Vagina (tissue), 2 donors: ENCODE data around the gene MRPL16. TPM values are rescaled to one million over a fixed set of nuclear protein-coding genes. Genes with fewer than 3 reads are reported as not detected.

Experiments used
- DNase-seq, 2 donors: peaks; one replicate each; pipeline ENCODE4 v3.0.0-alpha.2; 2017; ENCODE audit errors: extremely low spot score in 2 of 2
- H3K27ac ChIP-seq: fragments of 200-600 bp; sonication (generic); one replicate; pipeline ENCODE4 v1.5.1; 2019
- H3K27me3 ChIP-seq: fragments of 200-600 bp; sonication (generic); one replicate; pipeline ENCODE4 v1.5.1; 2019
- H3K36me3 ChIP-seq, 2 donors: fragments of 200-600 bp; sonication (generic); one replicate each; pipeline ENCODE4 v1.5.1; 2017 to 2019
- H3K4me1 ChIP-seq: fragments of 200-600 bp; sonication (generic); one replicate; pipeline ENCODE4 v1.5.1; 2019
- H3K4me3 ChIP-seq, 2 donors: fragments of 200-600 bp; sonication (generic); 1 replicate in 1 of 2; 2 replicates in 1 of 2; pipeline ENCODE4 v1.5.1; 2016 to 2019
- H3K9me3 ChIP-seq: fragments of 200-600 bp; sonication (generic); one replicate; pipeline ENCODE4 v1.5.1; 2019
- POLR2A ChIP-seq, 2 donors: fragments of 450-650 bp; IDR thresholded peaks; one replicate each; pipeline ENCODE4 v1.6.1; 2017; ENCODE audit warnings: antibody characterized with exemption in 2 of 2, mild to moderate bottlenecking in 2 of 2, moderate library complexity in 2 of 2
- POLR2AphosphoS5 ChIP-seq, 2 donors: sonication (generic); formaldehyde crosslinking; IDR thresholded peaks; one replicate each; pipeline ENCODE4 v1.9.0; 2017; ENCODE audit warnings: antibody characterized with exemption in 2 of 2, mild to moderate bottlenecking in 2 of 2, low read depth in 1 of 2; ENCODE audit not compliant: insufficient read depth in 1 of 2
- intact Hi-C: fragments of 100-400 bp; cut with DNase I; formaldehyde crosslinking; loops from one replicate; pipeline ENCODE4 v1.15.1; 2023
- total RNA-seq: library from RNA; depleted of rRNA; stranded (reverse); fragments of >200 nt; gene quantifications from one replicate; pipeline ENCODE4 v1.2.3, GENCODE V29; 2016
- TF ChIP-seq, protein P1 (sequence below), 3 experiments: fragments of 450-650 bp in 2 of 3; fragments of 200-600 bp in 1 of 3; sonication (generic) in 1 of 3; IDR thresholded peaks; one replicate each; pipeline ENCODE4 v1.5.1; 2017 to 2019; ENCODE audit warnings: antibody characterized with exemption in 3 of 3, mild to moderate bottlenecking in 2 of 3, moderate library complexity in 2 of 3

MRPL16 gene
- total RNA-seq, 1 donor from 2014 or later: 38.3 TPM

DNA sequence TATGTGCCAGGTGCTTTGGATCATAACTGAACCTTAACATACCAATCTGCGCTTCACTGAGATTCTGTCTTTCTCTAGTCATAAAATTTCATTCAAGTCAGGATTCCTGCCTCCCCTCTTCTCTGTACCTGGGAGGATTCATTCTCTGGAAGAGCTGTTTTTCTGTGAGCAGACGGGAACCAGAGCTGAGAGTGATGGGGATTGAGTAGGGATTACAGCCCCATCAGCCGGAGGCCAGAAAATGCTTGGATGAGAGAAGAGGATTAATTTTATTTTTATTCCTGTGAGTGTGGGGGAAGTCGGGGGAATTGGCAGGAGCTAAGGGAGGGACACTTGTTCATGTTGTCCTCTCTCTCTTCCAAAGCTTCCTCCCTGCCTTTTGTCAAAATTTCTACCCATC, 50.7 kb downstream of the MRPL16 start:
- DNase-seq: no peak
- Histone ChIP-seq H3K4me1 (peaks cover 28% of the 10 kb centered on the region), H3K4me3 (no peak overlapping the region), H3K27ac (no peak overlapping the region), H3K27me3 (no peaks in the 10 kb centered on the region), H3K9me3 (no peaks in the 10 kb centered on the region), H3K36me3 (no peaks in the 10 kb centered on the region)
- TF ChIP-seq POLR2A (IDR thresholded peaks at IDR 0.05) (no peak), POLR2AphosphoS5 (IDR thresholded peaks at IDR 0.05; ENCODE audit: insufficient read depth in 1 of 2, low read depth in 1 of 2) (no peak)
- TF ChIP-seq, protein P1, sequence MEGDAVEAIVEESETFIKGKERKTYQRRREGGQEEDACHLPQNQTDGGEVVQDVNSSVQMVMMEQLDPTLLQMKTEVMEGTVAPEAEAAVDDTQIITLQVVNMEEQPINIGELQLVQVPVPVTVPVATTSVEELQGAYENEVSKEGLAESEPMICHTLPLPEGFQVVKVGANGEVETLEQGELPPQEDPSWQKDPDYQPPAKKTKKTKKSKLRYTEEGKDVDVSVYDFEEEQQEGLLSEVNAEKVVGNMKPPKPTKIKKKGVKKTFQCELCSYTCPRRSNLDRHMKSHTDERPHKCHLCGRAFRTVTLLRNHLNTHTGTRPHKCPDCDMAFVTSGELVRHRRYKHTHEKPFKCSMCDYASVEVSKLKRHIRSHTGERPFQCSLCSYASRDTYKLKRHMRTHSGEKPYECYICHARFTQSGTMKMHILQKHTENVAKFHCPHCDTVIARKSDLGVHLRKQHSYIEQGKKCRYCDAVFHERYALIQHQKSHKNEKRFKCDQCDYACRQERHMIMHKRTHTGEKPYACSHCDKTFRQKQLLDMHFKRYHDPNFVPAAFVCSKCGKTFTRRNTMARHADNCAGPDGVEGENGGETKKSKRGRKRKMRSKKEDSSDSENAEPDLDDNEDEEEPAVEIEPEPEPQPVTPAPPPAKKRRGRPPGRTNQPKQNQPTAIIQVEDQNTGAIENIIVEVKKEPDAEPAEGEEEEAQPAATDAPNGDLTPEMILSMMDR (IDR thresholded peaks at IDR 0.05): no peak
- intact Hi-C loops: no loop called here

GRCh38 chr11:59758401-59759037, 52.1 kb downstream of the MRPL16 start:
- TF ChIP-seq POLR2AphosphoS5 (IDR thresholded peaks at IDR 0.05; ENCODE audit: insufficient read depth in 1 of 2, low read depth in 1 of 2) (no peak), POLR2A (IDR thresholded peaks at IDR 0.05) (no peak)
- TF ChIP-seq, protein P1 (IDR thresholded peaks at IDR 0.05): no peak
- no peaks in the 10 kb centered on the region for H3K27me3 ChIP-seq
- H3K9me3 ChIP-seq: no peaks in the 10 kb centered on the region
- intact Hi-C loops: no loop called here
- peaks cover 28% of the 10 kb centered on the region for H3K4me1 ChIP-seq
- H3K36me3 ChIP-seq: no peaks in the 10 kb centered on the region
- H3K4me3 ChIP-seq: no peak overlapping the region
- H3K27ac ChIP-seq: no peak overlapping the region
- no peak for DNase-seq

GRCh38 chr11:59756845-59757244, 53.7 kb downstream of the MRPL16 start:
- Histone ChIP-seq H3K27ac (peak overlapping the region; percentile 100), H3K4me3 (peak overlapping the region in 1 of 2 donors; percentile 97), H3K4me1 (peaks cover 28% of the 10 kb centered on the region), H3K9me3 (no peaks in the 10 kb centered on the region), H3K27me3 (no peaks in the 10 kb centered on the region), H3K36me3 (no peaks in the 10 kb centered on the region)
- no peak for TF ChIP-seq POLR2A (IDR thresholded peaks at IDR 0.05)
- TF ChIP-seq POLR2AphosphoS5 (IDR thresholded peaks at IDR 0.05; ENCODE audit: insufficient read depth in 1 of 2, low read depth in 1 of 2): peak in 1 of 2 donors; percentile 26
- TF ChIP-seq, protein P1 (IDR thresholded peaks at IDR 0.05): no peak
- DNase-seq: no peak
- intact Hi-C loops: no loop called here

- no peaks in the 10 kb centered on the region for H3K36me3 ChIP-seq
- TF ChIP-seq POLR2A (IDR thresholded peaks at IDR 0.05): no peak
- TF ChIP-seq POLR2AphosphoS5 (IDR thresholded peaks at IDR 0.05; ENCODE audit: insufficient read depth in 1 of 2, low read depth in 1 of 2): no peak
- TF ChIP-seq, protein P1 (IDR thresholded peaks at IDR 0.05): no peak
- peaks cover 28% of the 10 kb centered on the region for H3K4me1 ChIP-seq
- DNase-seq: no peak
- peak overlapping the region in 1 of 2 donors; percentile 97 for H3K4me3 ChIP-seq
- no peaks in the 10 kb centered on the region for H3K27me3 ChIP-seq
- H3K9me3 ChIP-seq: no peaks in the 10 kb centered on the region
- peak overlapping the region; percentile 100 for H3K27ac ChIP-seq
- intact Hi-C loops: no loop called here
Measured at GRCh38 chr11:59756558-59756840, 54.1 kb downstream of the MRPL16 start.

Other genes starting within 250 kb of the MRPL16 start
- 40.5 TPM for gene OSBP, start 195.0 kb downstream of the MRPL16 start, total RNA-seq
- 14.5 TPM for gene PATL1, start 141.7 kb downstream of the MRPL16 start, total RNA-seq
- not detected for gene OR10V1, start 96.9 kb downstream of the MRPL16 start, total RNA-seq
- 39.8 TPM for gene STX3, start 55.4 kb downstream of the MRPL16 start, total RNA-seq
- not detected for gene CBLIF, start 34.7 kb upstream of the MRPL16 start, total RNA-seq
- gene TCN1, start 55.7 kb upstream of the MRPL16 start, total RNA-seq: 8.1 TPM
- not detected for gene OOSP3, start 68.0 kb upstream of the MRPL16 start, total RNA-seq
- gene OOSP1, start 127.7 kb upstream of the MRPL16 start, total RNA-seq: not detected
- gene OOSP4A, start 153.3 kb upstream of the MRPL16 start, total RNA-seq: not detected
- not detected for gene OOSP4B, start 206.4 kb upstream of the MRPL16 start, total RNA-seq
- gene OOSP2, start 229.6 kb upstream of the MRPL16 start, total RNA-seq: not detected
- gene MS4A3, start 245.9 kb upstream of the MRPL16 start, total RNA-seq: not detected